ENCODE data around the gene MTHFD2L. TPM values are rescaled to one million over a fixed set of nuclear protein-coding genes. Genes with fewer than 3 reads are reported as not detected.

The MTHFD2L gene
- total RNA-seq, 1 experiment from 2014 or later: 11.6 TPM

DNA sequence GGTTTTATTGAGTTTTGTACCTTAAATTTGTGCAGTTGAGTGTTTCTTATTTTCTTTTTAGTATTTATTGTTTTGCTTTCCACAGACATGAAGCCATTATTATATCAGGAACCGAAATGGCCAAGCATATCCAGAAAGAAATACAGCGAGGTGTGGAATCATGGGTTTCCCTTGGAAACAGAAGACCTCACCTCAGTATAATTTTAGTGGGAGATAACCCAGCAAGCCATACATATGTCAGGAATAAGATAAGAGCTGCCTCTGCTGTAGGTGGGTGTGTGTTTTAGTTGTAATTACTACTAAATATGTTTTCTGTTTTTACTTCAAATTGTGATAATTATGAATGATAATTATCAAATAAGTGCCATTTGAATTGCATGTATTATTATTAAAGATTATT is 16.5 kb downstream of the MTHFD2L start:
- H3K56ac ChIP-seq (ENCODE audit: insufficient read length, low read depth, low read length): no peak overlapping the region
- no peak for DNase-seq
- H3K9me3 ChIP-seq (ENCODE audit: control insufficient read depth, low read depth, low read length): no peaks in the 10 kb centered on the region
- Mint-ChIP-seq H3K27me3 (ENCODE audit: low read depth) (no peaks in the 10 kb centered on the region), H3K36me3 (ENCODE audit: insufficient read depth in 1 of 3, low read depth in 3 of 3) (no peaks in the 10 kb centered on the region; a peak in 1 of 7 replicates), H3K4me3 (no peak overlapping the region), H3K4me1 (peaks cover 6 to 9% of the 10 kb centered on the region in 2 experiments), H3K27ac (no peak overlapping the region), H3K9me3 (no peaks in the 10 kb centered on the region)
- no peak overlapping the region for H2AK5ac ChIP-seq (ENCODE audit: insufficient read length, low read length)
- no peak overlapping the region for H3K14ac ChIP-seq (ENCODE audit: insufficient read depth, low read length)
- H3K4ac ChIP-seq (ENCODE audit: low read depth, low read length): no peak overlapping the region
- H3K27me3 ChIP-seq (ENCODE audit: insufficient read depth, low read length): no peaks in the 10 kb centered on the region
- TF ChIP-seq, protein P1, sequence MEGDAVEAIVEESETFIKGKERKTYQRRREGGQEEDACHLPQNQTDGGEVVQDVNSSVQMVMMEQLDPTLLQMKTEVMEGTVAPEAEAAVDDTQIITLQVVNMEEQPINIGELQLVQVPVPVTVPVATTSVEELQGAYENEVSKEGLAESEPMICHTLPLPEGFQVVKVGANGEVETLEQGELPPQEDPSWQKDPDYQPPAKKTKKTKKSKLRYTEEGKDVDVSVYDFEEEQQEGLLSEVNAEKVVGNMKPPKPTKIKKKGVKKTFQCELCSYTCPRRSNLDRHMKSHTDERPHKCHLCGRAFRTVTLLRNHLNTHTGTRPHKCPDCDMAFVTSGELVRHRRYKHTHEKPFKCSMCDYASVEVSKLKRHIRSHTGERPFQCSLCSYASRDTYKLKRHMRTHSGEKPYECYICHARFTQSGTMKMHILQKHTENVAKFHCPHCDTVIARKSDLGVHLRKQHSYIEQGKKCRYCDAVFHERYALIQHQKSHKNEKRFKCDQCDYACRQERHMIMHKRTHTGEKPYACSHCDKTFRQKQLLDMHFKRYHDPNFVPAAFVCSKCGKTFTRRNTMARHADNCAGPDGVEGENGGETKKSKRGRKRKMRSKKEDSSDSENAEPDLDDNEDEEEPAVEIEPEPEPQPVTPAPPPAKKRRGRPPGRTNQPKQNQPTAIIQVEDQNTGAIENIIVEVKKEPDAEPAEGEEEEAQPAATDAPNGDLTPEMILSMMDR (conservative IDR thresholded peaks at IDR 0.05): no peak
- no CpG with 5 or more reads among the region's 2 CpGs for WGBS (ENCODE audit: extremely low coverage, insufficient read length, low lambda C conversion rate)
- H2AFZ ChIP-seq (ENCODE audit: low read length): no peak overlapping the region
- no peaks in the 10 kb centered on the region for H3K79me2 ChIP-seq (ENCODE audit: insufficient read depth, low read length)
- no peaks in the 10 kb centered on the region for H3K23me2 ChIP-seq (ENCODE audit: insufficient read length, low read depth, low read length, poor library complexity, severe bottlenecking)
- H2BK5ac ChIP-seq (ENCODE audit: insufficient read length, low read length): no peak overlapping the region
- H4K8ac ChIP-seq (replicated peaks; ENCODE audit: insufficient read length, low read depth, low read length): no peak overlapping the region
- no peak overlapping the region for H2BK20ac ChIP-seq (ENCODE audit: low read depth, low read length, poor library complexity, severe bottlenecking)
- H3K23ac ChIP-seq (ENCODE audit: insufficient read length, low read depth, low read length): no peak overlapping the region
- no peak overlapping the region for H2BK15ac ChIP-seq (ENCODE audit: low read depth, low read length)
- no peak overlapping the region for H3K4me2 ChIP-seq (ENCODE audit: insufficient read depth, insufficient read length, low read length)
- H2BK12ac ChIP-seq (ENCODE audit: insufficient read length, low read depth, low read length): no peak overlapping the region
- no peak overlapping the region for H4K91ac ChIP-seq (ENCODE audit: insufficient read length, low read depth, low read length)
- peaks cover 2% of the 10 kb centered on the region; the same call in 1 of the 2 replicates for H3K4me1 ChIP-seq (ENCODE audit: insufficient read depth, low read length)
- no peak overlapping the region for H3K18ac ChIP-seq (ENCODE audit: insufficient read length, low read depth, low read length)
- no peak overlapping the region for H4K5ac ChIP-seq (ENCODE audit: insufficient read length, low read depth, low read length)
- no peak overlapping the region for H3K27ac ChIP-seq (ENCODE audit: insufficient read length, low read depth, low read length)
- no peaks in the 10 kb centered on the region for H3K79me1 ChIP-seq (ENCODE audit: insufficient read depth, low read depth, low read length, poor library complexity, severe bottlenecking)
- H2BK120ac ChIP-seq (ENCODE audit: low read depth, low read length, poor library complexity, severe bottlenecking): no peak overlapping the region
- no peak overlapping the region for H3T11ph ChIP-seq (ENCODE audit: low read length)
- H3K9ac ChIP-seq (ENCODE audit: extremely low read depth, insufficient read length, low read length): no peak overlapping the region
- no peaks in the 10 kb centered on the region for H4K20me1 ChIP-seq (ENCODE audit: control insufficient read depth, insufficient read depth, insufficient read length)

Data from H9 (cell line).